ENCODE measurements around the gene PLEKHH1. TPM values are rescaled to one million over a fixed set of nuclear protein-coding genes. Genes with fewer than 3 reads are reported as not detected.

Gene PLEKHH1
- total RNA-seq, 2 experiments from 2014 or later, result 4.8 to 6.7 TPM

DNA sequence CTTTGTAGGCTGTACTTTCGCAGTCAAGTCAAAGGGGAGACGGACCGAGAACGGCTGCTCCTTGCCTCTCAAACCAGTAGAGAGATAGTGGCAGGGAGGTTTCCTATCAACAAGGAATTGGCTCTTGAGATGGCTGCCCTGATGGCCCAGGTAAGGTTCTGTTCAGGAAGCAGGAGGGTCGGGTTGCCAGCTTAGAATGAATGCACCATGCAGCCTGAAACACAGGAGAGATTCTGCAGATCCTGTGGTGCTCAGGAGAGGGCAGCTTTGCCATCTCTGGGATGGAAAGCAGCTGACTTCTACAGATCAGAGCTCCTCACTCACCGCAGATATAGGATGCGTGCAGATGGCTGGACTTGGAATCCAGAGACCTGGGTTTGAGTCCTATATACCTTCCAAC, 49.0 kb downstream of the PLEKHH1 start:
- H3K9me3 Mint-ChIP-seq, result no peaks in the 10 kb centered on the region
- no peak for DNase-seq
- no peak overlapping the region for H3K27ac Mint-ChIP-seq
- no peaks in the 10 kb centered on the region for H3K27me3 Mint-ChIP-seq
- intact Hi-C loops (cut with micrococcal nuclease), result loop anchor here (10.0 kb wide), 1 partner anchor 123 kb away; the partner anchor contains the start of gene RDH12
- POLR2A ChIA-PET, result interaction anchor here (0.6 kb wide), 1 partner anchor 77 kb away, joined by 3 read pairs; no protein-coding TSS in a partner anchor
- H3K4me1 Mint-ChIP-seq (ENCODE audit: low read depth), result no peaks in the 10 kb centered on the region
- no peaks in the 10 kb centered on the region for H3K36me3 Mint-ChIP-seq (ENCODE audit: low read depth)
- CTCF ChIA-PET, result interaction anchor here (1.2 to 6.9 kb wide), 8 partner anchors 9 to 155 kb away, joined by 5 to 75 read pairs (median 8); partner anchors contain the start of gene RDH12
- TF ChIP-seq, protein P1, sequence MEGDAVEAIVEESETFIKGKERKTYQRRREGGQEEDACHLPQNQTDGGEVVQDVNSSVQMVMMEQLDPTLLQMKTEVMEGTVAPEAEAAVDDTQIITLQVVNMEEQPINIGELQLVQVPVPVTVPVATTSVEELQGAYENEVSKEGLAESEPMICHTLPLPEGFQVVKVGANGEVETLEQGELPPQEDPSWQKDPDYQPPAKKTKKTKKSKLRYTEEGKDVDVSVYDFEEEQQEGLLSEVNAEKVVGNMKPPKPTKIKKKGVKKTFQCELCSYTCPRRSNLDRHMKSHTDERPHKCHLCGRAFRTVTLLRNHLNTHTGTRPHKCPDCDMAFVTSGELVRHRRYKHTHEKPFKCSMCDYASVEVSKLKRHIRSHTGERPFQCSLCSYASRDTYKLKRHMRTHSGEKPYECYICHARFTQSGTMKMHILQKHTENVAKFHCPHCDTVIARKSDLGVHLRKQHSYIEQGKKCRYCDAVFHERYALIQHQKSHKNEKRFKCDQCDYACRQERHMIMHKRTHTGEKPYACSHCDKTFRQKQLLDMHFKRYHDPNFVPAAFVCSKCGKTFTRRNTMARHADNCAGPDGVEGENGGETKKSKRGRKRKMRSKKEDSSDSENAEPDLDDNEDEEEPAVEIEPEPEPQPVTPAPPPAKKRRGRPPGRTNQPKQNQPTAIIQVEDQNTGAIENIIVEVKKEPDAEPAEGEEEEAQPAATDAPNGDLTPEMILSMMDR (IDR thresholded peaks at IDR 0.05), result no peak
- no peak for ATAC-seq
- no peak overlapping the region for H3K4me3 Mint-ChIP-seq

DNA sequence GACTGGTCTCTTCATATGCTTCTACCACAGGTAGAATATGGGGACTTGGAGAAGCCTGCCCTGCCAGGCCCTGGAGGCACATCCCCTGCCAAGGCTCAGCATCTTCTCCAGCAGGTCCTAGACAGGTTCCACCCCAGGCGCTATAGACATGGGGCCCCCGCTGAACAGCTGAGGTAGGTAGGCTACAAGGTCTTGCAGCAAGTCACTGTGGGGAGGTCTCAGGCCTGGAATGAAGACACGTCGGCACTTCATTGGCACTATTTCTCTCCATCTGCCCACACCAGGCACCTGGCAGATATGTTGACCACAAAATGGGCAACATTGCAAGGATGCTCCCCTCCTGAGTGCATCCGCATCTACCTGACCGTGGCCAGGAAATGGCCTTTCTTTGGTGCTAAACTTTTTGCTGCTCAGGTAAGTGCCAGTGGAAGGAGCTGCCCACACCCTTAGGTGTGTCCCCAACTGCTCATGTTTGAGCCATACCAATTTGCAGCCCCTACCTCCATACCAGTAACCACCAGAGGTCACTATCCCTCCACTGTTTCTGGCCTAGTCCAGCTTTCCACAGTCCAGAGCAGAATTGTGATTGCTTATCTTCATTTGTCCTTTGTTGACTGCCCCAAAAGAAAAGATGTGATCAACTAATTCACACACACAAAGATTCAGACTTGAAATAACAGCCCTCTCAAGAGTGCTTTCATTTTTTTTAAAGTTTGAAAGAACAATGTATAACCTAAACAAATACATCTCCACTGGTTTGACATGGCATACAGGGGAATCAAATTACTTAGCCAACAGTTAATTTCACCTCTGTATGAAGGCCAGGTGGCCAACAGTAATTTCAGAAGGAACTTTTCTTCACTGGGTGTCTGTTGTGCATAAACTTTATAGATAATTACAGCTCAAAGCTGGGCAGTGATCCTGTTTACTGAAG, 50.9 kb downstream of the PLEKHH1 start:
- Mint-ChIP-seq H3K4me3 (no peak overlapping the region), H3K27ac (no peak overlapping the region), H3K27me3 (no peaks in the 10 kb centered on the region), H3K9me3 (no peaks in the 10 kb centered on the region), H3K4me1 (ENCODE audit: low read depth) (no peaks in the 10 kb centered on the region), H3K36me3 (ENCODE audit: low read depth) (no peaks in the 10 kb centered on the region)
- POLR2A ChIA-PET, result no interaction called here
- intact Hi-C loops (cut with micrococcal nuclease), result loop anchor here (10.0 kb wide), 1 partner anchor 121 kb away; the partner anchor contains the start of gene RDH12
- ATAC-seq, result peak; percentile 80
- TF ChIP-seq, protein P1 (IDR thresholded peaks at IDR 0.05), result peak; percentile 51
- peak; percentile 39 for DNase-seq
- CTCF ChIA-PET, result interaction anchor here (0.7 to 6.9 kb wide), 22 partner anchors 12 to 157 kb away, joined by 3 to 75 read pairs (median 4); partner anchors contain the start of genes PIGH, RDH12 and VTI1B

DNA sequence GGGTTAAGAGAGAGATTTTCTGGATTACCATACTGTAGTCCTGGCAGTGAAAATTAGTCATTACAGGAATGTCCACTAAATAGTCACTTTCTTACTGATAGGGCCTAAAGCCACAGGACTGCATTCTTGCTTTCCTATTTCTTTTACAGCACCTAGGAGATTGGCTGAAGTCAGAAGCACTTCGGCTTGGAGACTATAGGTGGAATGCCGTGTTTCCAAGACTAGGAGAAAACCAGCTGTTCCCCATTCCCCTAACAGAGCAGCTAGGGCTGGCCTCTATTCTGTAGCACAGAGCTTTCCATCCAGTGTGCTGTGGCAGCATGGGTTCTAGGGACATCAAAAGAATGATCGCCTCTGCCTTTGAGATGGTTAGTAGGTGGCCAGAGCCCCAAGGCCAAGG, 51.9 kb downstream of the PLEKHH1 start:
- Mint-ChIP-seq H3K27ac (no peak overlapping the region), H3K4me1 (ENCODE audit: low read depth) (no peaks in the 10 kb centered on the region), H3K4me3 (no peak overlapping the region), H3K9me3 (no peaks in the 10 kb centered on the region), H3K27me3 (no peaks in the 10 kb centered on the region), H3K36me3 (ENCODE audit: low read depth) (no peaks in the 10 kb centered on the region)
- DNase-seq (no peak), ATAC-seq (no peak)
- ChIA-PET POLR2A (interaction anchor here (0.7 kb wide), 1 partner anchor 26 kb away, joined by 3 read pairs; no protein-coding TSS in a partner anchor), CTCF (interaction anchor here (0.7 to 6.9 kb wide), 21 partner anchors 11 to 158 kb away, joined by 3 to 75 read pairs (median 4); partner anchors contain the start of genes PIGH, RDH12 and VTI1B)
- TF ChIP-seq, protein P1 (IDR thresholded peaks at IDR 0.05), result no peak
- intact Hi-C loops (cut with micrococcal nuclease), result loop anchor here (10.0 kb wide), 1 partner anchor 120 kb away; the partner anchor contains the start of gene RDH12

- intact Hi-C loops (cut with micrococcal nuclease), result loop anchor here (10.0 kb wide), 1 partner anchor 118 kb away; the partner anchor contains the start of gene RDH12
- ATAC-seq (no peak), DNase-seq (no peak)
- no peak overlapping the region for H3K4me3 Mint-ChIP-seq
- H3K27ac Mint-ChIP-seq, result no peak overlapping the region
- no peaks in the 10 kb centered on the region for H3K27me3 Mint-ChIP-seq
- ChIA-PET POLR2A (interaction anchor here (1.6 to 1.7 kb wide), 2 partner anchors 10 to 14 kb away, joined by 3 to 7 read pairs; partner anchors contain the start of gene PIGH), CTCF (interaction anchor here (1.5 to 6.9 kb wide), 5 partner anchors 14 to 159 kb away, joined by 3 to 75 read pairs (median 29); partner anchors contain the start of genes PIGH and RDH12)
- H3K4me1 Mint-ChIP-seq (ENCODE audit: low read depth), result no peaks in the 10 kb centered on the region
- no peaks in the 10 kb centered on the region for H3K9me3 Mint-ChIP-seq
- TF ChIP-seq, protein P1 (IDR thresholded peaks at IDR 0.05), result no peak
- H3K36me3 Mint-ChIP-seq (ENCODE audit: low read depth), result no peaks in the 10 kb centered on the region
These were observed 53.3 kb downstream of the PLEKHH1 start for GRCh38 chr14:67586369-67586768.
